WTC11 (cell line): ENCODE results near the gene ARHGAP8. TPM values are rescaled to one million over a fixed set of nuclear protein-coding genes. Genes with fewer than 3 reads are reported as not detected.
A peak's percentile ranks its signal among the peaks of the same experiment; 100 is the strongest.

Source experiments
- ATAC-seq: fragments of 200-7000 bp; cut with Tn5 transposase; 2 replicates; pipeline ENCODE4 v1.10.0; 2021; ENCODE audit warnings: mild to moderate bottlenecking, moderate library complexity
- CTCF ChIA-PET: fragments of 300-600 bp; sonication (Branson Sonifier 250); formaldehyde crosslinking; loops from one replicate; lab custom pipeline; 2021; ENCODE audit warnings: antibody characterized with exemption; lab: Charles Lee
- POLR2A ChIA-PET: fragments of 350-600 bp; sonication (Branson Sonifier 250); formaldehyde crosslinking; loops from one replicate; lab custom pipeline; 2021; ENCODE audit warnings: antibody characterized with exemption; lab: Charles Lee
- DNase-seq: peaks from one replicate; pipeline ENCODE4 v3.0.0; 2021; ENCODE audit warnings: low spot score
- H3K27ac Mint-ChIP-seq: 2 replicates; pipeline ENCODE4 v1.8.0; 2021; ENCODE audit warnings: mixed read lengths
- H3K27me3 Mint-ChIP-seq: 2 replicates; pipeline ENCODE4 v1.8.0; 2021; ENCODE audit warnings: low read depth, mild to moderate bottlenecking, moderate library complexity, mixed read lengths
- H3K36me3 Mint-ChIP-seq: 2 replicates; pipeline ENCODE4 v1.8.0; 2021; ENCODE audit warnings: mixed read lengths
- H3K4me1 Mint-ChIP-seq: 2 replicates; pipeline ENCODE4 v1.8.0; 2022; ENCODE audit warnings: mixed read lengths
- H3K4me3 Mint-ChIP-seq: 2 replicates; pipeline ENCODE4 v1.8.0; 2021; ENCODE audit warnings: mild to moderate bottlenecking, moderate library complexity, mixed read lengths
- H3K9me3 Mint-ChIP-seq: 2 replicates; pipeline ENCODE4 v1.8.0; 2021; ENCODE audit warnings: mixed read lengths
- FOXJ3 ChIP-seq: sonication (generic); formaldehyde crosslinking; IDR thresholded peaks from 2 replicates; pipeline ENCODE4 v1.9.0; 2021; ENCODE audit warnings: missing genetic modification reagents, mild to moderate bottlenecking, borderline replicate concordance
- FOXK1 ChIP-seq: sonication (generic); formaldehyde crosslinking; IDR thresholded peaks from 2 replicates; pipeline ENCODE4 v1.8.0; 2022; ENCODE audit warnings: mild to moderate bottlenecking, moderate library complexity, missing genetic modification reagents
- HMGA2 ChIP-seq: fragments of 250-450 bp; sonication (Bioruptor Pico); IDR thresholded peaks from 2 replicates; pipeline ENCODE4 v1.4.0; 2021; ENCODE audit warnings: mild to moderate bottlenecking, moderate library complexity
- JAZF1 ChIP-seq: fragments of 250-450 bp; sonication (Bioruptor Pico); IDR thresholded peaks from 2 replicates; pipeline ENCODE4 v1.9.0; 2021; ENCODE audit warnings: moderate library complexity, mild to moderate bottlenecking, inconsistent platforms
- JUN ChIP-seq: sonication (generic); formaldehyde crosslinking; IDR thresholded peaks from 2 replicates; pipeline ENCODE4 v1.8.0; 2023; ENCODE audit warnings: mild to moderate bottlenecking, missing genetic modification reagents
- NR1H2 ChIP-seq: sonication (generic); formaldehyde crosslinking; IDR thresholded peaks from 2 replicates; pipeline ENCODE4 v1.9.0; 2021; ENCODE audit warnings: mild to moderate bottlenecking, moderate library complexity, missing genetic modification reagents
- PRRX2 ChIP-seq: fragments of 250-450 bp; sonication (Bioruptor Pico); IDR thresholded peaks from 2 replicates; pipeline ENCODE4 v1.8.0; 2021; ENCODE audit warnings: mild to moderate bottlenecking
- RELA ChIP-seq: sonication (generic); formaldehyde crosslinking; IDR thresholded peaks from 2 replicates; pipeline ENCODE4 v1.8.1; 2022; ENCODE audit warnings: missing genetic modification reagents, mild to moderate bottlenecking, borderline replicate concordance
- SOX15 ChIP-seq: fragments of 250-450 bp; sonication (Bioruptor Pico); IDR thresholded peaks from 2 replicates; pipeline ENCODE4 v1.9.0; 2021; ENCODE audit warnings: mild to moderate bottlenecking
- ZNF121 ChIP-seq: sonication (generic); formaldehyde crosslinking; IDR thresholded peaks from 2 replicates; pipeline ENCODE4 v1.8.0; 2023; ENCODE audit warnings: missing genetic modification reagents
- ZNF416 ChIP-seq: fragments of 250-450 bp; sonication (Bioruptor Pico); IDR thresholded peaks from 2 replicates; pipeline ENCODE4 v1.9.0; 2021; ENCODE audit warnings: mild to moderate bottlenecking, inconsistent platforms
- total RNA-seq: library from RNA; stranded (reverse); gene quantifications from 3 replicates; pipeline ENCODE4 v1.2.3, GENCODE V29; 2021
- TF ChIP-seq, protein P1 (sequence below): sonication (generic); formaldehyde crosslinking; IDR thresholded peaks from 2 replicates; pipeline ENCODE4 v1.8.0; 2022; ENCODE audit warnings: mild to moderate bottlenecking, missing genetic modification reagents
- TF ChIP-seq, protein P2 (sequence below): sonication (generic); formaldehyde crosslinking; IDR thresholded peaks from 2 replicates; pipeline ENCODE4 v1.8.1; 2022; ENCODE audit warnings: mild to moderate bottlenecking, moderate library complexity, missing genetic modification reagents
- TF ChIP-seq, protein P3 (sequence below): sonication (generic); formaldehyde crosslinking; IDR thresholded peaks from 2 replicates; pipeline ENCODE4 v1.8.1; 2023; ENCODE audit warnings: mild to moderate bottlenecking, missing genetic modification reagents, borderline replicate concordance
- TF ChIP-seq, protein P4 (sequence below): fragments of 250-450 bp; sonication (Bioruptor Pico); IDR thresholded peaks from 2 replicates; pipeline ENCODE4 v1.9.0; 2021; ENCODE audit warnings: moderate library complexity, mild to moderate bottlenecking, inconsistent platforms, borderline replicate concordance
- TF ChIP-seq, protein P5 (sequence below): fragments of 250-450 bp; sonication (Bioruptor Pico); conservative IDR thresholded peaks from 2 replicates; pipeline ENCODE4 v1.9.0; 2021; ENCODE audit warnings: mild to moderate bottlenecking

Gene ARHGAP8
- total RNA-seq, 1 experiment from 2014 or later = 61.4 TPM

DNA sequence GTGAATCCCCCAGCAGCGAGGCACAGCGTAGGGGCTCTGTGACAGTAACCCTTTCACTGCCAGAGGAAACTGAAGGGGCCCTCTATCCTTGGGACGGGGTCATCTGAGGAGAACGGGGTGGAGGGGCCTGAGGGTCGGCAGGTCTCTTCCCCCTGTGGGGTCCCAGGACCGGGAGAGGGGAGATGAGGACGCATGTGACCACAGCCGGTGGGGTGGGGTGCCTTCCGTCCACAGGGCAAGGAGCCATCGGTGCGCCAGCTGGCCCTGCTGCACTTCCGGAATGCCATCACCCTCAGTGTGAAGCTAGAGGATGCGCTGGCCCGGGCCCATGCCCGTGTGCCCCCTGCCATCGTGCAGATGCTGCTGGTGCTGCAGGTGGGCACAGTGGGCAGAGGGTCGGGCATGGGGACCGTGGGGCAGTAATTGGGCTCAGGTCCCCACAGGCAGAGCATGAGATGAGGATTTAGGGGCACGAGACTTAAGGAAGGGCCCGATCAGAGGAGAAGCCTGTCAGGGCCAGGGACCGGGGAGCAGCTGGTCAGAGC lies 20.3 kb upstream of the ARHGAP8 start (continued):
- TF ChIP-seq, protein P1, sequence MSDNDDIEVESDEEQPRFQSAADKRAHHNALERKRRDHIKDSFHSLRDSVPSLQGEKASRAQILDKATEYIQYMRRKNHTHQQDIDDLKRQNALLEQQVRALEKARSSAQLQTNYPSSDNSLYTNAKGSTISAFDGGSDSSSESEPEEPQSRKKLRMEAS = no peak
- no peak for TF ChIP-seq JAZF1 (CRISPR knock-in tag)
- TF ChIP-seq ZNF416 (CRISPR knock-in tag) = no peak
- TF ChIP-seq, protein P2, sequence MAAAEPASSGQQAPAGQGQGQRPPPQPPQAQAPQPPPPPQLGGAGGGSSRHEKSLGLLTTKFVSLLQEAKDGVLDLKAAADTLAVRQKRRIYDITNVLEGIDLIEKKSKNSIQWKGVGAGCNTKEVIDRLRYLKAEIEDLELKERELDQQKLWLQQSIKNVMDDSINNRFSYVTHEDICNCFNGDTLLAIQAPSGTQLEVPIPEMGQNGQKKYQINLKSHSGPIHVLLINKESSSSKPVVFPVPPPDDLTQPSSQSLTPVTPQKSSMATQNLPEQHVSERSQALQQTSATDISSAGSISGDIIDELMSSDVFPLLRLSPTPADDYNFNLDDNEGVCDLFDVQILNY = no peak
- TF ChIP-seq PRRX2 (CRISPR knock-in tag) = no peak
- TF ChIP-seq, protein P3, sequence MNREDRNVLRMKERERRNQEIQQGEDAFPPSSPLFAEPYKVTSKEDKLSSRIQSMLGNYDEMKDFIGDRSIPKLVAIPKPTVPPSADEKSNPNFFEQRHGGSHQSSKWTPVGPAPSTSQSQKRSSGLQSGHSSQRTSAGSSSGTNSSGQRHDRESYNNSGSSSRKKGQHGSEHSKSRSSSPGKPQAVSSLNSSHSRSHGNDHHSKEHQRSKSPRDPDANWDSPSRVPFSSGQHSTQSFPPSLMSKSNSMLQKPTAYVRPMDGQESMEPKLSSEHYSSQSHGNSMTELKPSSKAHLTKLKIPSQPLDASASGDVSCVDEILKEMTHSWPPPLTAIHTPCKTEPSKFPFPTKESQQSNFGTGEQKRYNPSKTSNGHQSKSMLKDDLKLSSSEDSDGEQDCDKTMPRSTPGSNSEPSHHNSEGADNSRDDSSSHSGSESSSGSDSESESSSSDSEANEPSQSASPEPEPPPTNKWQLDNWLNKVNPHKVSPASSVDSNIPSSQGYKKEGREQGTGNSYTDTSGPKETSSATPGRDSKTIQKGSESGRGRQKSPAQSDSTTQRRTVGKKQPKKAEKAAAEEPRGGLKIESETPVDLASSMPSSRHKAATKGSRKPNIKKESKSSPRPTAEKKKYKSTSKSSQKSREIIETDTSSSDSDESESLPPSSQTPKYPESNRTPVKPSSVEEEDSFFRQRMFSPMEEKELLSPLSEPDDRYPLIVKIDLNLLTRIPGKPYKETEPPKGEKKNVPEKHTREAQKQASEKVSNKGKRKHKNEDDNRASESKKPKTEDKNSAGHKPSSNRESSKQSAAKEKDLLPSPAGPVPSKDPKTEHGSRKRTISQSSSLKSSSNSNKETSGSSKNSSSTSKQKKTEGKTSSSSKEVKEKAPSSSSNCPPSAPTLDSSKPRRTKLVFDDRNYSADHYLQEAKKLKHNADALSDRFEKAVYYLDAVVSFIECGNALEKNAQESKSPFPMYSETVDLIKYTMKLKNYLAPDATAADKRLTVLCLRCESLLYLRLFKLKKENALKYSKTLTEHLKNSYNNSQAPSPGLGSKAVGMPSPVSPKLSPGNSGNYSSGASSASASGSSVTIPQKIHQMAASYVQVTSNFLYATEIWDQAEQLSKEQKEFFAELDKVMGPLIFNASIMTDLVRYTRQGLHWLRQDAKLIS (CRISPR knock-in tag) = no peak
- no peak for TF ChIP-seq RELA (CRISPR knock-in tag)
- TF ChIP-seq FOXK1 (CRISPR knock-in tag) = no peak

DNA sequence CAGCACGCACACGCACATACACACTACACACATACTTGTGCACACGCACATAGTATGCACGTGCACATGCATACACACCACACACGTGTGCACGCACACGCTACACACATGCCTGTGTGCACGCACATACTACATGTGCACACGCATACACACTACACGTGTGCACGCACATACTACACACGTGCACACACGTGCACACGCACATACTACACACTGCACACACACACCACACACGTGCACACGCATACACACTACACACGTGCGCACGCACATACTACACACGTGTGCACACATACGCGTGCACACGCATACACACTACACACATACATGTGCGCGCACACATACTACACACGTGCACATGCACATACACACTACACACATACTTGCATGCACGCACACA lies 19.7 kb upstream of the ARHGAP8 start:
- Mint-ChIP-seq H3K36me3 (no peaks in the 10 kb centered on the region; the same call in 1 of the 2 replicates), H3K4me3 (no peak overlapping the region), H3K27ac (peak overlapping the region; percentile 90), H3K9me3 (no peaks in the 10 kb centered on the region; the same call in 1 of the 2 replicates), H3K27me3 (no peaks in the 10 kb centered on the region), H3K4me1 (peaks cover 6% of the 10 kb centered on the region)
- no peak for TF ChIP-seq JAZF1 (CRISPR knock-in tag)
- no peak for TF ChIP-seq SOX15
- TF ChIP-seq, protein P4, sequence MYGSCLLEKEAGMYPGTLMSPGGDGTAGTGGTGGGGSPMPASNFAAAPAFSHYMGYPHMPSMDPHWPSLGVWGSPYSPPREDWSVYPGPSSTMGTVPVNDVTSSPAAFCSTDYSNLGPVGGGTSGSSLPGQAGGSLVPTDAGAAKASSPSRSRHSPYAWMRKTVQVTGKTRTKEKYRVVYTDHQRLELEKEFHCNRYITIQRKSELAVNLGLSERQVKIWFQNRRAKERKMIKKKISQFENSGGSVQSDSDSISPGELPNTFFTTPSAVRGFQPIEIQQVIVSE (CRISPR knock-in tag) = no peak
- TF ChIP-seq ZNF416 (CRISPR knock-in tag) = no peak
- ChIA-PET CTCF (interaction anchor here (1.1 to 5.5 kb wide), 2 partner anchors 34 to 48 kb away, joined by 3 to 20 read pairs; no protein-coding TSS in a partner anchor), POLR2A (no interaction called here)
- DNase-seq (no peak), ATAC-seq (no peak)

DNA sequence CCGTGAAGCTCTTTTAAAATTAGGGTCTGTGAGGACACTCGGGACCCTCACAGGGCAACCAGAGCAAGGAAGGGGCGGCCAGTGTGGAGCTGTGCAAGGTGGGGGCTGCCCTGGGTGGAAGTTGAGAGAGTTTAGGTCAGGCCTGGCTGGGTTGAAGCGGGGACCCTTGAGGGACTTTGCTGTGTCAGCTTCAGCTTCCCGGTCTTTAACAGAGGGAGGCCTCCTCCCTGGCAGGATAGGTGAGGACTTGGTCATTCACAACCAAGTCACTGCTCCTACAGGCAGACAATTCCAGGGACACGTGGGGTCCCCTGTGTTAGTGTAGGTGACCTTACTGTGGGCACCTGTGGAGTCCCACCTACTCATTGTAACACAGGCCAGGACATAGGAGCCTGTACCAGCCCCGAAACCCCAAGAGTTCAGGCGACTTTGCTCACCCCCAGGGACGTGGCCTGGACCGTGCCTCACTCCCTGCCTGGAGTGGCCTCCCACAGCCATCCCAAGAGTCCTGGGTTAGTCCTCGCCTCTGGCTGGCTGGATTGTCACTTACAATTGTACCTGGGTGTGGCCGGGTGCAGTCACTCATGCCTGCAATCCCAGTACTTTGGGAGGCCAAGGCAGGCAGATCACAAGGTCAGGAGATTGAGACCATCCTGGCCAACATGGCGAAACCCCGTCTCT lies 18.8 kb upstream of the ARHGAP8 start:
- no peak overlapping the region for H3K4me3 Mint-ChIP-seq
- H3K9me3 Mint-ChIP-seq = no peaks in the 10 kb centered on the region; the same call in 1 of the 2 replicates
- DNase-seq (no peak), ATAC-seq (no peak)
- CTCF ChIA-PET = interaction anchor here (0.7 to 3.0 kb wide), 5 partner anchors 34 to 64 kb away, joined by 3 to 30 read pairs (median 8); no protein-coding TSS in a partner anchor
- peaks cover 14% of the 10 kb centered on the region for H3K4me1 Mint-ChIP-seq
- peak overlapping the region; percentile 63; the same call in 1 of the 2 replicates for H3K27ac Mint-ChIP-seq
- H3K27me3 Mint-ChIP-seq = no peaks in the 10 kb centered on the region
- H3K36me3 Mint-ChIP-seq = no peaks in the 10 kb centered on the region; the same call in 1 of the 2 replicates
- POLR2A ChIA-PET = no interaction called here
- TF ChIP-seq RELA (CRISPR knock-in tag) (no peak), JUN (CRISPR knock-in tag) (no peak), HMGA2 (no peak), FOXJ3 (CRISPR knock-in tag) (no peak), NR1H2 (CRISPR knock-in tag) (no peak), ZNF121 (CRISPR knock-in tag) (no peak)
- TF ChIP-seq, protein P5, sequence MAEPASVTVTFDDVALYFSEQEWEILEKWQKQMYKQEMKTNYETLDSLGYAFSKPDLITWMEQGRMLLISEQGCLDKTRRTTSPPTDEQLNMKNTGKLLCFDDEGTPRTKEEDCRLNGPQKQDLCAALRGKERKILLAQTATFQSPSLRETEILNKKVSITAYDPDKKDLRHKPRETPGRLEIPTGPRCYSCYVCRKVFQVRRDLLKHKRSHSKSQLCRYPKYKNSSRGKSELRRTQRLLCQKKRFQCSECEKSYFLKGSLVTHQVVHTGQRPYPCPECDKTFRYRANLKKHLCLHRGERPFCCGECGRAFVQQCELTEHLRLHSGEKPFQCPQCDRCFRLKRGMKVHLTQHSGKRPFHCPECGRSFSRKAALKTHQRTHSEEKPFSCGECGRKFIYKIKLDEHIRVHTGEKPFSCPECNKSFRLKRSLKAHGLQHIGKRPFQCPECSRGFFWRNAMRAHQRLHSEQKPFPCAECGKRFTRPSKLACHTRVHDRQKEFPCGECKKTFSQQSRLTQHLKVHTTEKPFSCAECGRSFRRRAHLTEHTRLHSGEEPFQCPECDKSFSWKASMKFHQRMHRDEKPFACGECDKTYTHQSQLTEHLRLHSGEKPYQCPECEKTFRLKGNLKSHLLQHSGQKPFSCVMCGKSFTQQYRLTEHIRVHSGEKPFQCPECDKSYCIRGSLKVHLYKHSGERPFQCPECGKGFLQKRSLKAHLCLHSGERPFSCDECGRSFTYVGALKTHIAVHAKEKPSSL (CRISPR knock-in tag) = no peak
- TF ChIP-seq, protein P4 (CRISPR knock-in tag) = no peak
